Epithelial cell of esophagus (primary cell): ENCODE results near the gene RPLP2.

Source experiments
- DNase-seq: peaks from one replicate; pipeline ENCODE4 v3.0.0; 2010; ENCODE audit warnings: low read depth
- H3K4me3 ChIP-seq: 2 replicates; pipeline ENCODE4 v1.5.1; 2011; ENCODE audit warnings: mild to moderate bottlenecking, low read length, control low read depth
- CTCF ChIP-seq: IDR thresholded peaks from 2 replicates; pipeline ENCODE4 v1.5.1; 2011; ENCODE audit warnings: low read depth, mild to moderate bottlenecking, low read length, control low read depth, inconsistent platforms; ENCODE audit not compliant: insufficient read depth; ENCODE audit errors: missing control alignments

RPLP2 gene

DNA sequence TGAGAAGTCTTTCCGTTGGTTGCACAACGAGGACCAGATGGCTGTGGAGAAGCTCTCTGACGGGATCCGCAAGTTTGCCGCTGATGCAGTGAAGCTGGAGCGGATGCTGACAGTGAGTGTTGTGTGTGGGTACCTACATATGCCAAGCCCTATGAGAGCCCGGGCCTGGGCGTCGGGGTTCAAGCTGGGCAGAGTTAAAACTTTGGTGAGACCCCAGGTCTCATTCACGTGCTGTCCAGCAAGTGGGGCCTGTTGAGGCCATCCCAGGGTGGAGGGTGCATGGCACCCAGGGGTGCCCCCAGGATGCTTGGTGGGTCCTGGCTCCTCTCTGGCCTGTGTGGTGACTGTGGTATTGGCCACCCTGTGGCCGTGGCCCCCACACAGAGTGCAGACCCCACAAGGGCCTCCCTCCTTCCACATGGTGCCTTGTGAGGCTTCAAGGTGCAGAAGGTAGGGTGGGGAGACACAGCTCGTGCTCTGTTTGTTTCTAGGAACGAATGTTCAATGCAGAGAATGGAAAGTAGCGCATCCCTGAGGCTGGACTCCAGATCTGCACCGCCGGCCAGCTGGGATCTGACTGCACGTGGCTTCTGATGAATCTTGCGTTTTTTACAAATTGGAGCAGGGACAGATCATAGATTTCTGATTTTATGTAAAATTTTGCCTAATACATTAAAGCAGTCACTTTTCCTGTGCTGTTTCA, 45.3 kb upstream of the RPLP2 start:
- TF ChIP-seq CTCF, result no peak
- no peak overlapping the region for H3K4me3 ChIP-seq

GRCh38 chr11:765025-765801, 44.6 kb upstream of the RPLP2 start:
- TF ChIP-seq CTCF, result peak; percentile 55
- peak; percentile 66 for DNase-seq
- no peak overlapping the region for H3K4me3 ChIP-seq

More for the DNA sequence above, 45.3 kb upstream of the RPLP2 start:
- DNase-seq, result no peak

DNA sequence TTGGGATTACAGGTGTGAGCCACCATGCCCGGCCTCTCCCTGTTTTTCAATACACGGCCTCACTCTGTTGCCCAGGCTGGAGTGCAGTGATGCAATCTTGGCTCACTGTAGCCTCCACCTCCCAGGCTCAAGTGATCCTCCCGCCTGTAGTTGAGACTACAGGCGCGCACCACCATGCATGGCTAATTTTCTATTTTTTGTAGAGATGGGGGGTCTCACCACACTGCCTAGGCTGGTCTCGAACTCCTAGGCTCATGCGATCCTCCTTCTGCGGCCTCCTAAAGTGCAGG, 44.0 kb upstream of the RPLP2 start:
- no peak for TF ChIP-seq CTCF
- no peak overlapping the region for H3K4me3 ChIP-seq
- DNase-seq, result no peak

GRCh38 chr11:766106-766935, 43.4 kb upstream of the RPLP2 start:
- no peak overlapping the region for H3K4me3 ChIP-seq
- no peak for TF ChIP-seq CTCF
- no peak for DNase-seq

DNA sequence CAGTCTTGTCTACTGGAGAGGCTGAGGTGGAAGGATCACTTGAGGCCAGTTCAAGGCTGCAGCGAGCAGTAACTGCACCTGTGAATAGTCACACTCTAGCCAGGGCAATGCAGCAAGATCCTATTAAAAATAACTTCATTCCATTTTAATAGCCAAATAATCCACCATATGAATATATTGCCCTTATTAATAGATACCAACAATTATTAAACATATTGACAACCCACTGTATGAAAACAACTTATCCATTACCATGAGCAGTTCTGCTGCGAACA, 42.9 kb upstream of the RPLP2 start:
- DNase-seq, result no peak
- TF ChIP-seq CTCF, result no peak
- no peak overlapping the region for H3K4me3 ChIP-seq

- DNase-seq, result no peak
- TF ChIP-seq CTCF, result no peak
Measured at GRCh38 chr11:767238-767637, 42.5 kb upstream of the RPLP2 start.

More at GRCh38 chr11:767238-767637, 42.5 kb upstream of the RPLP2 start:
- no peak overlapping the region for H3K4me3 ChIP-seq
